Glomerular visceral epithelial cell (primary cell): ENCODE results near the gene PYGM.
A peak's percentile ranks its signal among the peaks of the same experiment; 100 is the strongest.

Source experiments
- DNase-seq: peaks from one replicate; pipeline ENCODE4 v3.0.0-alpha.2; 2016; ENCODE audit errors: extremely low spot score

PYGM gene

GRCh38 chr11:64753380-64754123 lies 6.2 kb downstream of the PYGM start:
- DNase-seq, result no peak

DNA sequence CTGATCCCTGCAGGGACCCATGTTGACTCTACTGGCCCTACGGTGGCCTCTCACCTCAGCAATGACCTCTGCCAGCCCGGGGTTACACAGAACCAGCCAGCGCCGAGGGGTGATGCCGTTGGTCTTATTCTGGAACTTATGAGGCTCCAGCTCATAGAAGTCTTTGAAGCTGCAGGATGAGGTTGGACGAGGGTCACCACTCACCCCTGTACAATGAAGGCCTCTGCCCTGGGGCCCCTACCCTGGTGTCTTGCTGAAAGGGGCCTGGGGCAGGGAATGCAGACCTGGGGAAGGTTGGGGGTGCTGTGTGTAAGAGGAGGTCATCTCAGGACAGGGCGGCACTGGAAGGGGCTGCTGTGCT lies 6.8 kb downstream of the PYGM start:
- DNase-seq, result no peak

DNA sequence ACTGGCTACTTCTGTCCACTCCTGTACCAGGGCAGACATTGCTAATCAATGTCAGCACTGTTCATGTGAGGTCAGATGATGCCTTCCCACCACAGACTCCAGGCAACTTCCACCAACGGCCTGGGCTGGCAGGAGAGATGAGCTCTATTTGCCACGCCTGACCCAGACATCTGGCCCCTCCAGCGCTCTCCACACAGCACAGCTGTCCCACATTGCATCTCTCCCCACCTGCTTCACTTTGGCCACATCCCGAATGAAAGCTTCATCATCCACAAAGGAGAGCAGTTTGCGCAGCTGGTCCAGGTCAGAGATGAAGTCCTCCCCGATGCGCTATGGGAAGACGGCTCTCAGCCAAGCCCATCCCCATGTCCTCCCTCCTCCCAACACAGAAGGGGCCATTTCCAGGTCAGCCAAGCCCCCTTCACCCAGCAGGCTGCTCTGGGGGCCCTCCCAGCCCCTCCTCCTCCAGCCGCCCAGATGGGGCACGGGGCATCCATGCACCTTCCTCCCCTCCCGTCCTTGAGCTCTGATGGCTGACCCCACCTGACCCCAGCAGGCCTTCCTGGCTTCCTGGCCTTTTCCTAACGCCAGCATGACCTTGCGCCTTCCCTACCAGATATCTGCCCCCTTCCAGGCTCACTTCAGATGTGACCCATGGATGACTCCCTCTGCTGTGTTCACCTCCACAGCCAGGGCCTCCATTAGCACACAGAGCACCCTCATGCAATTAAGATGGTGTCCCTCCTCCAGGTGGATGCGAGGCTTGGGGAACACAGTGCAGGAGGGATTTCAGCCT lies 7.4 kb downstream of the PYGM start:
- no peak for DNase-seq

DNA sequence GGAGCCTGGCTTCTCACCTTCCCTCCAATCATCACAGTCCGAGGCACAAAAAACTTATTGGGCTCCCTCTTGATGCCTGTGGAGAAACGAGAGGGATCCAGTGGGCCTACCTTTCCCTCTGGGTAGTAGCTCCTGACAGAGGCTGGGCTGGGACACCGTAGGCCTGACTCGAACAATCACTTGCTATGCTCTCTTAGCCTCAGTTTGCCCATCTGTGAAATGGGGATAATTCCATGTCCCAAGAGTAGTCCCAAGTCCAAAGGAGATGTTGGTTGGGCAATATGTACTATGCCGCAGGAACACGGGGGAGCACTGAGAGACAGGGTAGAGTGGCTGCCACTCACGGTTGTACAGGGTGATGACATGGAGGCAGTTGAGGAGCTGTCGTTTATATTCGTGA lies 8.2 kb downstream of the PYGM start:
- DNase-seq, result no peak

DNA sequence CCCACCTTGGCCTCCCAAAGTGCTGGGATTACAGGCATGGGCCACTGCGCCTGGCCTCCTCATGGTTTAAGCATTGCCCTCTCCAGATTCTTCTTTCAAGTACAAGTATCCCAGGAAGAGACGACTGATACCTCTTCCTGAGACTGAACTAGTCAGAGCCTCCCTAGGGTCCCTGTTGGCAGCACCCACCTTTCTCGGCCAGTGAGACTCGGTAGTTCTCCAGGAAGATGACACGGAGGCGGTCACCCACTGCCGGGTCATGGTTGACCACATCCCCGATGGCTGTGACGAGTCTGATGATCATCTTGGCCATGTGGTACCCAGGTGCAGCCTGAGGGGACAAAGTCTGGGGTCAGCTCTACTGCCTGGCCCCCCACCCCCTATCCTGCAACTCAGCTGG lies 8.6 kb downstream of the PYGM start:
- no peak for DNase-seq

GRCh38 chr11:64750361-64751054 lies 9.3 kb downstream of the PYGM start:
- no peak for DNase-seq

GRCh38 chr11:64747961-64748665 lies 11.7 kb downstream of the PYGM start:
- no peak for DNase-seq

DNA sequence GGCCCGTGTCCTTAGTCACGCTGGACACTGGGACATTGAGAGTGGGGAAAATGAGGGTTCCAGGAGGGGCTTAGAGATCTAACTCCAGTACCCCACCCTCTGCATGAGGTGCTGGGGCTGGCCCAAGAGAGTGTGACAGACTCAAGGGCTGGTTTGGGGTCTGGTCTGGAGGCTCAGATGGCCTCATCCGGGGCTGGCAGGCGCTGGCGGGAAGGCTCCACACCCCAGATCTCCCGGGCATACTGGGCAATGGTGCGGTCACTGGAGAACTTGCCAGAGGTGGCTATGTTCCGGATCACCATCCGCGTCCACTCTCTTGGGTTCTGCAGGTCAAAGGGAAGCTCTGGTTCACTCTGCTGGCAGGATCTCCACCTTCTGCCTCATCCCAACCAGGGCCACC lies 13.3 kb downstream of the PYGM start:
- no peak for DNase-seq

GRCh38 chr11:64745521-64746328 lies 14.0 kb downstream of the PYGM start:
- DNase-seq, result no peak

DNA sequence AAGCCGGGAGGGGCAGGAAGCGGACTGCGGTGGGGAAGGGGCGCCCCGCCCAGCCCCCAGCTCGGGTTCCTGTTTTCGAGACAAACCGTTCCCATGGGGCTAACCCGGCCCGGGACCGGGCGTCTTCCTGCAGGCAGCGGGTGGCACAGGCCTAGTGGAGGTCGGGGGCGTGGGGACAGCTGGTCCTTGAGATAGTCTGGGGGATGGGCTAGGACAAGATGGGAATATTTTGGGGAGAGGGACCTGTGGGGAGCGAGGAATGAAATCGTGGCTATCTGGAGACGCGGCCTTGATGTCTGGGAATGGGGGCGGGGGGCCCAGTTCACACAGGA lies 14.6 kb downstream of the PYGM start:
- no peak for DNase-seq

DNA sequence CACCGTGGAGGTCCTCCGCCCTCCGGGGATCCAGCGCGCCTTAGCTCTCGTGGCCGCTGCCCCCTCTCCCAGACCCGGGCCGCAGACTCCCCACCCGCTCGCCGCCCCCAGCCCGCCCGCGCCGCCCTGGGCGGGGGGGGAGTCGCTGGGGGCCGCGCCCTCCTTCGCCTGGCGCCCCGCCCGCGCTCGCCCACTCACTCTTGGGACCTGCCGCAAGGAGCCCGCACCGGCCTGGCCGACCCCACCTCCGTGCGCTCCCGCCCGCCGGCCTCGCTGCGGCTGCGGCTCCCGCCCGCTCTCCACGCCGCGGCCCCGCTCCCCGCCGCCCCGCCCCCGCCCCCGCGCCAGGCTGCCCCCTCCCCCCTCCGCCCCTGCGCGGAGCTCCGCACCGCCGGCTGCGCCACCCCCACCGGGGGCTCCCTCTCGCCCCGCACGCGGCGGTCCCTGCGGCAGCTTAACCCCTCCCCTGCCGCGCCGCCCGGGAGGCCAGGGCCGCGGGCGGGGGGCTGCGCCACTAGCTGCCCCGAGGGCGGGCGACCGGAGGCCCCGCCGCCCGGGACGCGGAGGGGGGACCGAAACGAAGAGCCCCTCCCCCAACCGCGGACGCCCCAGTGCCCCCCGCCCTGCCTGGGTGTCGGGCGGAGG lies 15.1 kb downstream of the PYGM start:
- no peak for DNase-seq

- DNase-seq, result peak; percentile 26
These were observed 15.9 kb downstream of the PYGM start, which contains the start of gene RASGRP2 for GRCh38 chr11:64743591-64744543. RASGRP2 (minus strand) TSS chr11:64744142; CDS start chr11:64742866, 1,276 bp downstream.

- peak; percentile 50 for DNase-seq
These were observed 16.7 kb downstream of the PYGM start for GRCh38 chr11:64742889-64743590.

GRCh38 chr11:64742087-64742888 lies 17.5 kb downstream of the PYGM start:
- no peak for DNase-seq

- no peak for DNase-seq
These were observed 18.2 kb downstream of the PYGM start for GRCh38 chr11:64741375-64742086.

DNA sequence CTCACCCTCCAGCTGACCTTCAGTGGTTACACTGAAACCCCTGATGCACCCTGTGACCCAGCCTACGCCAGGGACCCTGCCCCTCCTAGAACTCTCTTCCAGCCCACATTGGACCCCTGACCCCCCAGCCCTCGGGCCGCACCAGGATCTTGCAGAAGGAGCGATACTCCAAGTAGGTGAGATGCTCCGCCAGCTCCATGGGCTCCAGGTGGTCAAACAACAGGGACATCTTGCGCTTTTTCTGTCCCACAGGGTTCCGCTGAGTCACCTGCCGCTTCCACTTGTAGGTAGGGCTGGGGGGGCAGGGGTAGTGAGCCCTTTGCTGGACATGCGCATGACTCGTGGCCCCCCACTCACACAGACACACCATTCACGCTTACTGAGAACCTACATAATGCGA lies 19.9 kb downstream of the PYGM start:
- DNase-seq, result no peak

DNA sequence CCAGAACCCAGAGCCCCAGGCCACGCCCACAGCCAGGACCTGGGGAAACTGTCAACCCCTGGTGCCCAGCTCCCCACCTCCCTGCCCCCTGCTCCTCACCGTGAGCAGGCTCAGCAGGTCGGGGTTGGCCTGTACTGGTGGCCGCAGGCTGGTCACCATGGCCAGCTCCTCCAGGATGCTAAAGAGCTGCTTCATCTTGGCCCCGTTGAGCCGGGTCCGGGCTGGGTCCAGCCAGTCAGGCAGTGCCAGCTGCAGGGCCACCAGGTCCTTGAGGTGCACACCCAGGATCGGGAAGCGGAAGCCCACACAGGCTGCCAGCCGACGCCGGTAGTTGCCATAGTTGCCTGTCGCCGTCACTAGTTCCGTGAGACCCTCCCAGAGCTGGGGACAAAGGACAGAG lies 23.1 kb downstream of the PYGM start:
- DNase-seq, result no peak
